ENCODE results near the gene SLC25A21.

- TF ChIP-seq POLR2A (IDR thresholded peaks at IDR 0.05; ENCODE audit: low read depth, low read length) (no peak), NR2C1 (IDR thresholded peaks at IDR 0.05) (no peak), CTCF (IDR thresholded peaks at IDR 0.05 in 2 of 3, conservative IDR thresholded peaks at IDR 0.05 in 1 of 3; ENCODE audit: control insufficient read depth in 2 of 3, extremely low read depth in 1 of 3, insufficient read depth in 1 of 3, low read depth in 3 of 3, low read length in 3 of 3) (no peak), USF1 (IDR thresholded peaks at IDR 0.05; ENCODE audit: borderline replicate concordance, extremely low read length, insufficient read depth, low read depth, low read length) (no peak), ZNF274 (IDR thresholded peaks at IDR 0.05; ENCODE audit: insufficient read depth, insufficient read length) (no peak), MXI1 (IDR thresholded peaks at IDR 0.05; ENCODE audit: low read depth, low read length) (no peak), RELA (IDR thresholded peaks at IDR 0.05; ENCODE audit: borderline replicate concordance, partially characterized antibody) (no peak), ZBTB11 (CRISPR knock-in tag; IDR thresholded peaks at IDR 0.05) (no peak), ELK1 (IDR thresholded peaks at IDR 0.05; ENCODE audit: low read depth, low read length) (no peak), POLR2AphosphoS5 (IDR thresholded peaks at IDR 0.05; ENCODE audit: low read length) (no peak), TAF1 (IDR thresholded peaks at IDR 0.05; ENCODE audit: borderline replicate concordance, low read depth, low read length) (no peak), NRF1 (conservative IDR thresholded peaks at IDR 0.05; ENCODE audit: low read depth, low read length) (no peak), CEBPB (IDR thresholded peaks at IDR 0.05; ENCODE audit: borderline replicate concordance in 1 of 2, low read depth in 2 of 2, low read length in 2 of 2) (no peak), MYC (IDR thresholded peaks at IDR 0.05; ENCODE audit: insufficient read depth, insufficient read length, insufficient replicate concordance, low read length, severe bottlenecking) (no peak)
Measured at GRCh38 chr14:37124614-37125013, 47.8 kb downstream of the SLC25A21 start.

All from GM12878 (cell line).